Muscle layer of colon (tissue), 2 donors: ENCODE measurements around the gene RPL13.

ENCODE experiments used
- H3K27ac ChIP-seq: one replicate; pipeline ENCODE4 v1.7.0; 2013; ENCODE audit warnings: low read depth, mild to moderate bottlenecking, low read length, moderate library complexity
- H3K27me3 ChIP-seq, 2 donors: one replicate each; pipeline ENCODE4 v1.7.0; 2013; ENCODE audit warnings: low read length in 2 of 2, mild to moderate bottlenecking in 2 of 2; ENCODE audit not compliant: insufficient read depth in 2 of 2, control insufficient read depth in 1 of 2
- H3K36me3 ChIP-seq: one replicate; pipeline ENCODE4 v1.7.0; 2013; ENCODE audit warnings: mild to moderate bottlenecking, low read length; ENCODE audit not compliant: insufficient read depth
- H3K4me1 ChIP-seq: one replicate; pipeline ENCODE4 v1.7.0; 2013; ENCODE audit warnings: mild to moderate bottlenecking, low read length; ENCODE audit not compliant: insufficient read depth
- H3K4me3 ChIP-seq, 2 donors: one replicate each; pipeline ENCODE4 v1.7.0; 2013; ENCODE audit warnings: low read length in 2 of 2, low read depth in 1 of 2, mild to moderate bottlenecking in 1 of 2, moderate library complexity in 1 of 2
- H3K9ac ChIP-seq: one replicate; pipeline ENCODE4 v1.7.0; 2013; ENCODE audit warnings: low read length
- H3K9me3 ChIP-seq: one replicate; pipeline ENCODE4 v1.7.0; 2013; ENCODE audit warnings: mild to moderate bottlenecking, low read length
- donor health status: abdominal sarcoma.
- donor health status: Adenocarcinoma of cecum.

RPL13 gene

DNA sequence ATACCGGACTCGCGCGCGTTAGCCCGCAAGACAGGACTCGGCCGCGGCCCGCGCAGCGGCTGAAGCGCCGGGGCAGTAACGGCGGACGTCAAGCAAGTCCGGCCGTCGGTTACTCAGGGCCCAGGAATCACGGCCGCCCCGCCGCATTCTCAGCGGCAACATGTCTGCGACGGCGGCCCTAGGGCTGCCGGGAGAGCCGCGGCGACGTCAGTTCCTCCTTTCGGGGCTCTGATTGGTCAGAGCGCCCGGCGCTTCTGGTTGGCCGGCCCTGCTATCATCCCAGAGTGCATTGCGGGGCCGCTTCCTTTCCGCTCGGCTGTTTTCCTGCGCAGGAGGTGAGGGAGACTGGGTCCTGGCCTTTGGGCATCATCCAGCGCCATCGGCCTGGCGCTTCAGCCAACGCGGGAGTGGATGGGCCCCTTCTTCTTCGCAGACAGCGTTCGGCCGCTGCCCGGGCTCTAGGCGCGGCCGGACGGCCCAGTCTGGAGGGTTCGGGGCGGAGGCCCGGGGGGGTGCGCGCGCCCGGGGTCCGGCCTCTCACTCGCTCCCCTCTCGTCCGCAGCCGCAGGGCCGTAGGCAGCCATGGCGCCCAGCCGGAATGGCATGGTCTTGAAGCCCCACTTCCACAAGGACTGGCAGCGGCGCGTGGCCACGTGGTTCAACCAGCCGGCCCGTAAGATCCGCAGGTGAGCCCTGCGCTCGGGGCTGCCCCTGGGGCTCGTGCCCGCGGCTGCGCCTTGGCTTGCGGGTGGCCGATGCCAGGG, at the start of gene RPL13:
RPL13 (plus strand) TSS at position 305 of the 764 bp plus-strand sequence; CDS start at position 583, 278 bp downstream.
- peaks cover 26% of the 10 kb centered on the region for H3K4me1 ChIP-seq

DNA sequence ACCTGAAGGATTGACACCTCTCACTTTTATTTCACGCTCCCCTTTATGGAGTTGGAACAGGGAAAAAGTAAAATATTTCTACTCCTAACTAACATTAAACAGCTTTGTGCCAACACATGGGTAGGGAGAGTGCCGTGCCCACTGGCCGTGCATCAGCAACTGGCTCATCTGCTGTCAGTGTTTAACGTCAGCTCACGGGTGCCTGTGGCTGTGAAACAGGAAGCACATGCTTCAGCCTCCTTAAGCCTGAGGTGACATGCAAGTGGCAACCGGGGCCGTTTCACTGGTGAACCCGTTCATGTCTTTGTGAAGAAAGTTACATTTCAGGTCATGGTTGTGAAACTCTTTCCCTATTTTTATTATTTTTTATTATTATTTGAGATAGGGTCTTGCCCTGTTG, 49.1 kb upstream of the RPL13 start:
- Histone ChIP-seq H3K27me3 (no peaks in the 10 kb centered on the region), H3K27ac (no peak overlapping the region), H3K36me3 (peaks cover 24% of the 10 kb centered on the region)

More for the DNA sequence above, at the start of gene RPL13:
- H3K9me3 ChIP-seq = no peaks in the 10 kb centered on the region
- H3K36me3 ChIP-seq = peaks cover 49% of the 10 kb centered on the region
- H3K27me3 ChIP-seq = no peaks in the 10 kb centered on the region
- H3K4me3 ChIP-seq = peak within 1 kb of the TSS; percentile 76 to 100
- H3K9ac ChIP-seq = peak within 1 kb of the TSS; percentile 89
- H3K27ac ChIP-seq = peak within 1 kb of the TSS; percentile 93

DNA sequence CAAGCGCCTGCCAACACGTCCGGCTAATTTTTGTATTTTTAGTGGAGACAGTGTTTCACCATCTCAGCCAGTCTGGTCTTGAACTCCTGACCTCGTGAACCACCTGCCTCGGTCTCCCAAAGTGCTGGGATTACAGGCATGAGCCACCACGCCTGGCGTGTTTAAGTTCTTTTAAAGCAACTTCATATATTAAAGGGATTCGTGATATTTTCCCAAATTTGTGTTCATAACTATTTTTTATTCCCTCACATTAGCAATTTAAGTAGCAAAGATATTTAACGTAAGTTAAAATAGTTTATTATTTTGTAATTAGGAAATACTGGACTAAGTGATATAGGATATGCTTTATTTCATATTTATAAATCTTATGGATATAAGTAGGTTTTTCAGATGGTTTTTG, 48.0 kb upstream of the RPL13 start:
- Histone ChIP-seq H3K4me1 (peaks cover 12% of the 10 kb centered on the region), H3K9ac (no peak overlapping the region), H3K9me3 (no peaks in the 10 kb centered on the region), H3K36me3 (peaks cover 32% of the 10 kb centered on the region), H3K27ac (no peak overlapping the region), H3K4me3 (no peak overlapping the region), H3K27me3 (no peaks in the 10 kb centered on the region)

More for the DNA sequence above, 49.1 kb upstream of the RPL13 start:
- no peaks in the 10 kb centered on the region for H3K9me3 ChIP-seq
- peaks cover 21% of the 10 kb centered on the region for H3K4me1 ChIP-seq
- no peak overlapping the region for H3K9ac ChIP-seq
- no peak overlapping the region for H3K4me3 ChIP-seq

DNA sequence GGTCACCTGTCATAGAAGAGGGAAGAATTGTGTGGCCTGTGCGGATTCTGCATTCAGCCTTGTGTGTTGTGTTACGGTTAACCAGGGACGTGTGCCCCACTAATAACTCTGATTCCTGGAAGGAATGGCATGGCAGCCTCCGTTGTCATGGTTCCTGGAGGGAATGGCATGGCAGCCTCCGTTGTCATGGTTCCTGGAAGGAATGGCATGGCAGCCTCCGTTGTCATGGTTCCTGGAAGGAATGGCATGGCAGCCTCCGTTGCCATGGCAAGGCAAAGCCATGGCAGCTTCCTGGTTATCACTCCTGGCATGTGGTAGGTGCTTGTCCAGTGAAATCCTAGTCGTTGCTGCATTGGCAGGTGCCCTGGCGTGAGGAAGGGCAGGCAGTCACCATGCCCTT, 43.4 kb upstream of the RPL13 start:
- H3K9ac ChIP-seq = no peak overlapping the region
- H3K9me3 ChIP-seq = no peaks in the 10 kb centered on the region
- H3K4me3 ChIP-seq = no peak overlapping the region
- no peak overlapping the region for H3K27ac ChIP-seq
- no peaks in the 10 kb centered on the region for H3K4me1 ChIP-seq
- peaks cover 45% of the 10 kb centered on the region for H3K36me3 ChIP-seq
- H3K27me3 ChIP-seq = no peaks in the 10 kb centered on the region

DNA sequence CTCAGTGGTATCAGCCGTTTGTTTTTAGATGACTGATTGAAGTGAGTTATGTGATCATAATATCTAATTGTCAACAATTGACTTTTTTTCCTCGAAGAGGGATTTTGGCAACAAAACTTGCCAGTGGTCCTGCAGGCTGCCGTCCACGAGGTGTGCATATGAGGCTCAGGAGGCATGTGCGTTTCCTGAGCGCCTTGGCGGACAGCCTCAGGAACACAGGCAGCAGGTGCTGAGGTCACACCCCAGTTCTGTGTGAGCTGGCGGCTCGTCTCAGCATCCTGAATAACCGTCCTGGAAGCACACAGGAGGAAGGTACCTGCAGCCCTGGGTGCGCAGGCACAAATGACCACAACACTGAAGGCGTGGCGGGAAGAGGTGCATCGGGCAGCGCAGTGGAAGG, 40.6 kb upstream of the RPL13 start:
- H3K9me3 ChIP-seq = no peaks in the 10 kb centered on the region
- peaks cover 54% of the 10 kb centered on the region for H3K36me3 ChIP-seq
- no peak overlapping the region for H3K9ac ChIP-seq
- no peak overlapping the region for H3K27ac ChIP-seq
- H3K4me1 ChIP-seq = no peaks in the 10 kb centered on the region
- H3K27me3 ChIP-seq = no peaks in the 10 kb centered on the region
- no peak overlapping the region for H3K4me3 ChIP-seq

DNA sequence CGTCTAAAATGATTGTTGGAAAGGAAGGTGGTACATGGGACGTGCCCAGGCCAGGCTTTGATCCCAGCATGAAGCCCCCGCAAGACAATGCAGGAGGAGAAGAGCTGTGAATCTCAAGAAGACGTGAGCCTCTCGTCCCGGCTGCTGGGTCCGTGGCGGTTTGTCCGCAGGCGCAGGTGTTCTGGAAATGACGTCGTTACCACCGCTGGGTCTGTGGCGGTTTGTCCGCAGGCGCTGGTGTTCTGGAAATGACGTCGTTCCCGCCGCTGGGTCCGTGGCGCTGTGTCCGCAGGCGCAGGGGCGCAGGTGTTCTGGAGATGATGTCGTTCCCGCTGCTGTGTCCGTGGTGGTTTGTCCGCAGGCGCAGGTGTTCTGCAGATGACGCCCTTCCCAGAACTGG, 38.2 kb upstream of the RPL13 start:
- no peak overlapping the region for H3K27ac ChIP-seq
- H3K27me3 ChIP-seq = no peaks in the 10 kb centered on the region
- no peaks in the 10 kb centered on the region for H3K4me1 ChIP-seq
- H3K4me3 ChIP-seq = no peak overlapping the region
- no peaks in the 10 kb centered on the region for H3K9me3 ChIP-seq
- no peak overlapping the region for H3K9ac ChIP-seq
- H3K36me3 ChIP-seq = peaks cover 72% of the 10 kb centered on the region

DNA sequence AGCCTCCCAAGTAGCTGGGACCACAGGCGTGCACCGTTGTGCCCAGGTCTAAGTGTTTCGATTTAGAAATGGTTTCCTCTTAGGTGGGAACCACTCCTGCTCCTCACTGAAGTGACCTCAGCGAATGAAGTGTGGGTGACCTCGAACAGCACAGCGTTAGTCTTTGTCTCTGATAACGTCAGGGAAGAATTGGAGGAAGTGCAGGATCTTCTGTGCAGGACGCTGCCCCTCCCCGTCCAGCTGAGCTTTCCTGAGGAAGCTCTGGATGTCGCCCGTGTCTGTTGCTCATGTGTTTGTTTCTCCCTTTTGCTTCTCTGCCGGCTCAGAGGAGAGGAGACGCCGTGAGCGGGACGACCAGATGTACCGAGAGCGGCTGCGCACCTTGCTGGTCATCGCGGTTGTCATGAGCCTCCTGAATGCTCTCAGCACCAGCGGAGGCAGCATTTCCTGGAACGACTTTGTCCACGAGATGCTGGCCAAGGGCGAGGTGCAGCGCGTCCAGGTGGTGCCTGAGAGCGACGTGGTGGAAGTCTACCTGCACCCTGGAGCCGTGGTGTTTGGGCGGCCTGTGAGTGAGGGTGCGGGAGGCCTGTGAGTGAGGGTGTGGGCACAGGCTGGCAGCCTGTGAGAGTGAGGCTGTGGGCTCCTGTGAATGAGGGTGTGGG, 36.7 kb upstream of the RPL13 start:
- H3K27me3 ChIP-seq = no peaks in the 10 kb centered on the region
- no peaks in the 10 kb centered on the region for H3K4me1 ChIP-seq
- peaks cover 66% of the 10 kb centered on the region for H3K36me3 ChIP-seq
- no peak overlapping the region for H3K4me3 ChIP-seq
- no peak overlapping the region for H3K27ac ChIP-seq
- H3K9me3 ChIP-seq = no peaks in the 10 kb centered on the region
- no peak overlapping the region for H3K9ac ChIP-seq

DNA sequence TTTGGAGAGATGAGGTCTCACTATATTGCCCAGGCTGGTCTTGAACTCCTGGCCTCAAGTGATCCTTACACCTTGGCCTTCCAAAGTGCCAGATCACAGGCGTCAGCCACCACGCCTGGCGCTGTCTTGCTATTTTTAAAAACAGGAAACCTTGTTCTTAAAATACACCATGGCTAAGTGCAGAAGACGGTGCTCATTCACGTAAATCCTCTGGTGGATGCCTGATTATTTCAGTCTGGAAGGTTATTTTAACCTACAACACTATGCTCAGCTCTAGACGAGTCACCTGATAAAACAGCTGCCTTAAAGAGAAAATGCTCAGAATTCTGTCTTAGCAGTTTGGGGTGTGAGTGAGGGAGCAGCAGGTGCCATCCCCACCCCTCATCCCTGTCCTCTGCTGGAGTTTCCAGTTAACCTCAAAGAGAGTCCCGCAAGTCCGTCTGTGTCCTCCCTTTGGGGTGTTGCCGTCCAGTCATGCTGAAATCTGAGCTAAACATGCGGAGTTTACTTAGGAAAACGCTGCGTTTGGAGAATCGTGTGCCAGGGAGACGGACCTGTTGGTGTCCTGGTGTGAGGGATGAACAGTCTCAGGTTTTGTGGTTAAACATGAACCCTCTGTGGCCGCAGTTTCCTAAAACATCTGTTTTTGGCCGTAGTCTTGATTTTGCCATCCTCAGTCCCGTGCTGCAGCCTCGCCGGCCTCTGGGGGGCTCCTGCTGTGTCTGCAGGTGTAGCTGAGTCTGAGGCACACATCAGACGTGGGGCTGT, 35.2 kb upstream of the RPL13 start:
- Histone ChIP-seq H3K9me3 (no peaks in the 10 kb centered on the region), H3K27ac (no peak overlapping the region), H3K4me1 (no peaks in the 10 kb centered on the region), H3K4me3 (no peak overlapping the region), H3K36me3 (peaks cover 77% of the 10 kb centered on the region), H3K9ac (no peak overlapping the region), H3K27me3 (no peaks in the 10 kb centered on the region)

DNA sequence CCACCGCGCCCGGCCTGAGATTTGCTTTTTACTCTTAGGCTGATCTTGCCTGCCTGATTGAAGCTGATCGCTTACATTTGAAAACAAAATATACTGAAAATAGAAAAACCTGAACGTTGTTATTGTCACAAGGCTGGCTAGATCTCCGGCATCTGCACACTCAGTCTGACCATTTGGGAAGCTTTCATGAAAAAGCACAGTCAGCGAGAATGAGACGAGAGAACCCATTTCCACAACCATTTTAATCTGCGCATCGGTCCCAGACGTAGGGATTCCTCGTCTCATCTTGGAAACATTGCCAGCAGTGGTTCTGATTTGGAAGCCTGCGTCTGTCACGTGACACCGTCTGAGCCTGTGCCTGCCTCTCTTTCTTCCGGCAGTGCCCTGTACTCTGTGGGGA, 31.4 kb upstream of the RPL13 start:
- no peaks in the 10 kb centered on the region for H3K4me1 ChIP-seq
- no peaks in the 10 kb centered on the region for H3K27me3 ChIP-seq
- no peaks in the 10 kb centered on the region for H3K9me3 ChIP-seq
- no peak overlapping the region for H3K9ac ChIP-seq
- no peak overlapping the region for H3K27ac ChIP-seq
- no peak overlapping the region for H3K4me3 ChIP-seq
- peaks cover 69% of the 10 kb centered on the region for H3K36me3 ChIP-seq

DNA sequence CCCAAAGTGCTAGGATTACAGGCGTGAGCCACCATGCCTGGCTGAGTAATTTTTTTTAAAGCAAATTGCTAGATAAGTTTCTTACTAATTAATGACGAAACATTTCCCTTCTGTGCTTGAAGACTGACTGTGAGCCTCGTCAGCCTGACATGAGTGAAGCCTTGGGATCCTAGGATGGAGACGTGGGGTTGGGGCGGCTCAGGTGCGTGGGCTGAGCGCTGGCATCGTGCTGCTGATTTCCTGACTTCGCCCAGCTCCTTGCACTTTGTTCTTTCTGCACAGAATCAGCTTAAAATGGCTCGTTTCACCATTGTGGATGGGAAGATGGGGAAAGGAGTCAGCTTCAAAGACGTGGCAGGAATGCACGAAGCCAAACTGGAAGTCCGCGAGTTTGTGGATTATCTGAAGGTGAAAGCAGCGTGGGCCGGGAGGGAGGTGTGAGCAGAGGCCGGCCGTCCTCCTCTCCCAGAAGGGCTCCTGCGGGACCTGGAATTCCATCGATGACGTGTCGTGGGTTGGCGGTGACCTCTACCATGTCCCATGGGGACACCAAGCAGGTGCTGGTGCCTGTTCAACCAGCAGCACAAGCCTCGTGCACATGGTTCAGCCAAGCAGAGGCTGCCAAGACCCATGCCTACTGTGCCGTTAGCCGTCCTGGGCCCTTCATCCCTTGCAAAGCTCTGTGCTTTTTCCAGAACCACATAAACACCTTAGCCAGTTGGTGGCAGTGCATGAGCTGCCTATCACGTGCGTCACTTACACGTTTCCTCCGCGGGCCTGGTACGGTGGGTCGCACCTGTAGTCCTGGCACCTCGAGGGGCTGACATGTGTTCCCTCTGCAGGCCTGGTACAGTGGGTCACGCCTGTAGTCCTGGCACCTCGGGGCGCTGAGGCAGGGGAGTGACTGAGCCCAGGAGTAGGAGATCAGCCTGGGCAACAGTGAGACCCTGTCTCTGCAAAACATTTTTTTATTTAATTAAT, 29.8 kb upstream of the RPL13 start:
- H3K4me1 ChIP-seq = no peaks in the 10 kb centered on the region
- H3K9ac ChIP-seq = no peak overlapping the region
- H3K27ac ChIP-seq = no peak overlapping the region
- H3K9me3 ChIP-seq = no peaks in the 10 kb centered on the region
- peaks cover 69% of the 10 kb centered on the region for H3K36me3 ChIP-seq
- H3K4me3 ChIP-seq = no peak overlapping the region
- H3K27me3 ChIP-seq = no peaks in the 10 kb centered on the region
